IMR-90 (cell line): ENCODE data around the gene GPC5. TPM values are rescaled to one million over a fixed set of nuclear protein-coding genes. Genes with fewer than 3 reads are reported as not detected.

Experiments used
- ATAC-seq: fragments of 200-7000 bp; cut with Tn5 transposase; 2 replicates; pipeline ENCODE4 v1.9.1; 2020; ENCODE audit warnings: low read depth, mild to moderate bottlenecking, moderate library complexity
- BruUV-seq: library from RNA; stranded (reverse); fragments of 400-500 nt; replicated peaks from 2 replicates; lab custom pipeline; 2021; lab: Mats Ljungman, UMichigan
- CTCF ChIA-PET: fragments of 300-600 bp; formaldehyde crosslinking; extraction: SDS; loops from one replicate; lab custom pipeline; 2021; ENCODE audit warnings: antibody characterized with exemption; lab: Yijun Ruan, JAX
- POLR2A ChIA-PET: fragments of 300-600 bp; sonication (Branson Sonifier 250); formaldehyde crosslinking; loops from one replicate; lab custom pipeline; 2022; ENCODE audit warnings: antibody characterized with exemption; ENCODE audit not compliant: unreplicated experiment; lab: Charles Lee
- DNase-seq: peaks from one replicate; pipeline ENCODE4 v3.0.0; 2013
- H2AFZ ChIP-seq: replicated peaks from 2 replicates; pipeline ENCODE3; 2013; ENCODE audit warnings: low read length, mild to moderate bottlenecking; ENCODE audit not compliant: poor library complexity
- H2AK5ac ChIP-seq: 2 replicates; pipeline ENCODE4 v1.6.1; 2013; ENCODE audit warnings: low read depth, low read length, inconsistent platforms
- H2AK9ac ChIP-seq: replicated peaks from 2 replicates; pipeline ENCODE3; 2013; ENCODE audit warnings: mild to moderate bottlenecking, low read depth, low read length, moderate library complexity; ENCODE audit not compliant: poor library complexity
- H2BK120ac ChIP-seq: 2 replicates; pipeline ENCODE4 v1.6.1; 2013; ENCODE audit warnings: low read depth, low read length, inconsistent platforms
- H2BK15ac ChIP-seq: 3 replicates; pipeline ENCODE4 v1.6.1; 2013; ENCODE audit warnings: low read depth, low read length, inconsistent platforms
- H2BK20ac ChIP-seq: 2 replicates; pipeline ENCODE4 v1.6.1; 2013; ENCODE audit warnings: low read depth, mild to moderate bottlenecking, inconsistent platforms, low read length, moderate library complexity
- H2BK5ac ChIP-seq: 2 replicates; pipeline ENCODE4 v1.6.1; 2013; ENCODE audit warnings: mild to moderate bottlenecking, low read depth, low read length, inconsistent platforms; ENCODE audit not compliant: poor library complexity, severe bottlenecking
- H3K14ac ChIP-seq: replicated peaks from 2 replicates; pipeline ENCODE4 v1.6.1; 2013; ENCODE audit warnings: low read depth, low read length, inconsistent platforms
- H3K18ac ChIP-seq: 2 replicates; pipeline ENCODE4 v1.6.1; 2013; ENCODE audit warnings: low read depth, low read length, control low read depth
- H3K23ac ChIP-seq: 2 replicates; pipeline ENCODE4 v1.6.1; 2013; ENCODE audit warnings: low read depth, low read length, inconsistent platforms
- H3K27ac ChIP-seq: 2 replicates; pipeline ENCODE4 v1.5.1; 2013; ENCODE audit warnings: mild to moderate bottlenecking, control low read depth, low read length; ENCODE audit not compliant: insufficient read depth
- H3K27me3 ChIP-seq: 2 replicates; pipeline ENCODE4 v1.6.1; 2013; ENCODE audit warnings: low read length; ENCODE audit not compliant: control insufficient read depth, insufficient read depth
- H3K36me3 ChIP-seq: 2 replicates; pipeline ENCODE4 v1.6.1; 2013; ENCODE audit warnings: low read length, mixed read lengths; ENCODE audit not compliant: control insufficient read depth, insufficient read depth
- H3K4ac ChIP-seq: 2 replicates; pipeline ENCODE4 v1.6.1; 2013; ENCODE audit warnings: low read depth, low read length, inconsistent platforms
- H3K4me1 ChIP-seq: 2 replicates; pipeline ENCODE4 v1.6.1; 2013; ENCODE audit warnings: low read length, mixed read lengths; ENCODE audit not compliant: control insufficient read depth, insufficient read depth
- H3K4me2 ChIP-seq: 2 replicates; pipeline ENCODE4 v1.6.1; 2013; ENCODE audit warnings: low read depth, mild to moderate bottlenecking, control low read depth, low read length, moderate library complexity
- H3K4me3 ChIP-seq: 2 replicates; pipeline ENCODE4 v1.5.1; 2013; ENCODE audit warnings: low read depth, mild to moderate bottlenecking, control low read depth, low read length, moderate library complexity; ENCODE audit not compliant: insufficient read depth
- H3K56ac ChIP-seq: 2 replicates; pipeline ENCODE4 v1.6.1; 2013; ENCODE audit warnings: low read length, inconsistent platforms; ENCODE audit not compliant: insufficient read depth; ENCODE audit errors: extremely low read depth
- H3K79me1 ChIP-seq, 2 experiments: 2 replicates each; pipeline ENCODE4 v1.6.1; 2013; ENCODE audit warnings: low read length in 2 of 2, inconsistent platforms in 1 of 2, low read depth in 1 of 2
- H3K9ac ChIP-seq: 2 replicates; pipeline ENCODE4 v1.6.1; 2013; ENCODE audit warnings: low read depth, low read length, control low read depth
- H3K9me1 ChIP-seq: 2 replicates; pipeline ENCODE4 v1.6.1; 2013; ENCODE audit warnings: low read length, inconsistent platforms; ENCODE audit not compliant: insufficient read depth
- H3K9me3 ChIP-seq: 2 replicates; pipeline ENCODE4 v1.6.1; 2013; ENCODE audit warnings: low read length; ENCODE audit not compliant: control insufficient read depth, insufficient read depth
- H4K20me1 ChIP-seq: 2 replicates; pipeline ENCODE4 v1.6.1; 2013; ENCODE audit warnings: low read length, inconsistent platforms; ENCODE audit not compliant: insufficient read depth
- H4K5ac ChIP-seq: 2 replicates; pipeline ENCODE4 v1.6.1; 2013; ENCODE audit warnings: mild to moderate bottlenecking, low read depth, low read length, control low read depth
- H4K8ac ChIP-seq, 2 experiments: 2 replicates each; pipeline ENCODE4 v1.6.1; 2013; ENCODE audit warnings: low read depth in 2 of 2, low read length in 2 of 2, control low read depth in 1 of 2, inconsistent platforms in 1 of 2
- H4K91ac ChIP-seq: 2 replicates; pipeline ENCODE4 v1.6.1; 2013; ENCODE audit warnings: low read depth, low read length, inconsistent platforms; ENCODE audit not compliant: insufficient read depth
- CEBPB ChIP-seq: IDR thresholded peaks from 2 replicates; pipeline ENCODE4 v1.6.1; 2012; ENCODE audit warnings: low read depth, low read length, improper control_type of control experiment
- CHD1 ChIP-seq: IDR thresholded peaks from 2 replicates; pipeline ENCODE4 v1.6.1; 2012; ENCODE audit warnings: low read depth, low read length, improper control_type of control experiment
- MAFK ChIP-seq: IDR thresholded peaks from 2 replicates; pipeline ENCODE4 v1.6.1; 2012; ENCODE audit warnings: low read depth, low read length, improper control_type of control experiment
- MAZ ChIP-seq: IDR thresholded peaks from 2 replicates; pipeline ENCODE4 v1.6.1; 2012; ENCODE audit warnings: low read depth, mild to moderate bottlenecking, low read length, improper control_type of control experiment, moderate library complexity, borderline replicate concordance
- SMC3 ChIP-seq: fragments of 150-350 bp; IDR thresholded peaks from 2 replicates; pipeline ENCODE4 v1.6.1; 2016; ENCODE audit warnings: low read depth, mild to moderate bottlenecking, antibody characterized with exemption, low read length, moderate library complexity
- WGBS, 2 experiments: methylation state at CpG; one replicate each; pipeline versions ENCODE4 v1.1.5 to v1.1.7; 2013; ENCODE audit warnings: missing lambda C conversion rate in 2 of 2; ENCODE audit not compliant: insufficient read length in 1 of 2; ENCODE audit errors: extremely low coverage in 2 of 2; 5-methylcytosine and 5-hydroxymethylcytosine counted together
- dilution Hi-C: fragments of 300-500 bp; cut with HindIII; formaldehyde crosslinking; loops from one replicate; pipeline ENCODE4 v1.14.3; 2018; ENCODE audit warnings: low sequenced_read_pairs; ENCODE audit not compliant: unreplicated experiment
- in situ Hi-C: fragments of 300-500 bp; cut with MboI; formaldehyde crosslinking; loops from 3 replicates; pipeline ENCODE4 v1.14.3; 2019; ENCODE audit warnings: low sequenced_read_pairs, inconsistent platforms, mixed read lengths
- intact Hi-C: fragments of 100-400 bp; cut with micrococcal nuclease; formaldehyde crosslinking; loops from 2 replicates; pipeline ENCODE4 v1.10.0; 2022
- polyA plus RNA-seq, 3 experiments: library from polyadenylated mRNA; depleted of rRNA; stranded (reverse); fragments of >200 nt; gene quantifications; 2 replicates each; pipeline ENCODE4 v1.2.3, GENCODE V29; 2012; ENCODE audit warnings: low replicate concordance in 1 of 3
- total RNA-seq: library from RNA; depleted of rRNA; stranded (reverse); fragments of >200 nt; gene quantifications from 2 replicates; pipeline ENCODE4 v1.2.3, GENCODE V29; 2012
- TF ChIP-seq, protein P1 (sequence below): conservative IDR thresholded peaks from 2 replicates; pipeline ENCODE4 v1.5.1; 2012; ENCODE audit warnings: mild to moderate bottlenecking, low read depth, low read length, improper control_type of control experiment

The GPC5 gene
- total and polyA plus RNA-seq, 2 of the 4 experiments (the other 2 are of a cell fraction), result 0.94 to 1.8 TPM

DNA sequence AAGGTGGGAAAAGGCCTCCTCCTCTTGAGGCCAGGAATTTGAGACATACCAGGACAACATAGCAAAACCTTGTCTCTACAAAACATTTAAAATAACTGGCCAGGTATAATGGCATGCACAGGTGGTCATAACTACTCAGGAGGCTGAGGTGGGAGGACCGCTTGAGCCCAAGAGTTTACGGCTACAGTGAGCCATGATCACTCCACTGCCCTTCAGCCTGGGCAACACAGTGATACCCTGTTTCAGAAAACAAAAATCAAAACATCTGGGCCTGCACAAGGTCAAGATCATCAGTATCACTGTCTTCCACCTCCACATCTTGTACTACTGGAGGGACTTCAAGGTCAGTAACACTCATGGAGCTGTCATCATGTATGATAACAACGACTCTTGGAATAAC, 1085.5 kb downstream of the GPC5 start:
- Histone ChIP-seq H3K4me1 (no peaks in the 10 kb centered on the region), H3K9me3 (no peaks in the 10 kb centered on the region), H3K27me3 (no peaks in the 10 kb centered on the region), H2BK5ac (no peak overlapping the region), H2AFZ (no peak overlapping the region), H2BK15ac (no peak overlapping the region), H4K20me1 (no peaks in the 10 kb centered on the region), H4K91ac (no peak overlapping the region), H3K4me3 (no peak overlapping the region), H3K9ac (no peak overlapping the region), H3K4me2 (no peak overlapping the region), H3K36me3 (no peaks in the 10 kb centered on the region), H3K27ac (no peak overlapping the region), H2BK20ac (no peak overlapping the region), H3K23ac (no peak overlapping the region), H3K79me1 (no peaks in the 10 kb centered on the region), H4K5ac (no peak overlapping the region), H2AK5ac (no peak overlapping the region), H2AK9ac (no peak overlapping the region), H3K18ac (no peak overlapping the region), H3K9me1 (no peaks in the 10 kb centered on the region), H2BK120ac (no peak overlapping the region), H3K56ac (no peak overlapping the region), H3K4ac (no peak overlapping the region), H4K8ac (no peak overlapping the region), H3K14ac (no peak overlapping the region)
- no peak for TF ChIP-seq MAFK
- no peak for TF ChIP-seq MAZ
- TF ChIP-seq, protein P1, sequence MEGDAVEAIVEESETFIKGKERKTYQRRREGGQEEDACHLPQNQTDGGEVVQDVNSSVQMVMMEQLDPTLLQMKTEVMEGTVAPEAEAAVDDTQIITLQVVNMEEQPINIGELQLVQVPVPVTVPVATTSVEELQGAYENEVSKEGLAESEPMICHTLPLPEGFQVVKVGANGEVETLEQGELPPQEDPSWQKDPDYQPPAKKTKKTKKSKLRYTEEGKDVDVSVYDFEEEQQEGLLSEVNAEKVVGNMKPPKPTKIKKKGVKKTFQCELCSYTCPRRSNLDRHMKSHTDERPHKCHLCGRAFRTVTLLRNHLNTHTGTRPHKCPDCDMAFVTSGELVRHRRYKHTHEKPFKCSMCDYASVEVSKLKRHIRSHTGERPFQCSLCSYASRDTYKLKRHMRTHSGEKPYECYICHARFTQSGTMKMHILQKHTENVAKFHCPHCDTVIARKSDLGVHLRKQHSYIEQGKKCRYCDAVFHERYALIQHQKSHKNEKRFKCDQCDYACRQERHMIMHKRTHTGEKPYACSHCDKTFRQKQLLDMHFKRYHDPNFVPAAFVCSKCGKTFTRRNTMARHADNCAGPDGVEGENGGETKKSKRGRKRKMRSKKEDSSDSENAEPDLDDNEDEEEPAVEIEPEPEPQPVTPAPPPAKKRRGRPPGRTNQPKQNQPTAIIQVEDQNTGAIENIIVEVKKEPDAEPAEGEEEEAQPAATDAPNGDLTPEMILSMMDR, result no peak
- TF ChIP-seq CHD1, result no peak
- no peak for TF ChIP-seq CEBPB
- no peak for TF ChIP-seq SMC3
- POLR2A ChIA-PET, result no interaction called here
- ATAC-seq, result no peak
- no TSS peak for BruUV-seq
- no peak for DNase-seq
- in situ Hi-C loops (no loop called here), intact Hi-C loops (no loop called here), dilution Hi-C loops (no loop called here)
- WGBS, 2 experiments, result no CpG with 5 or more reads among the region's 3 CpGs
- CTCF ChIA-PET, result interaction anchor here (0.7 kb wide), 1 partner anchor 97 kb away, joined by 3 read pairs; no protein-coding TSS in a partner anchor
